ENCODE data around the gene NFATC2.
A peak's percentile ranks its signal among the peaks of the same experiment; 100 is the strongest.
"Not testable (repeated sequence)": the region's sequence is repeated elsewhere in the genome, so short reads cannot be mapped to it uniquely, and the experiment has no call there.

The NFATC2 gene

GRCh38 chr20:51470499-51470820, 72.1 kb downstream of the NFATC2 start:
- no peak for DNase-seq (ENCODE audit: low spot score)

- DNase-seq (ENCODE audit: low spot score), result no peak
These were observed 72.7 kb downstream of the NFATC2 start for GRCh38 chr20:51469578-51470498.

- DNase-seq (ENCODE audit: low spot score), result no peak
These were observed 73.5 kb downstream of the NFATC2 start for GRCh38 chr20:51469046-51469445.

- DNase-seq (ENCODE audit: low spot score), result no peak
These were observed 73.9 kb downstream of the NFATC2 start for GRCh38 chr20:51468636-51469035.

- no peak for DNase-seq (ENCODE audit: low spot score)
These were observed 74.4 kb downstream of the NFATC2 start for GRCh38 chr20:51467956-51468626.

- DNase-seq (ENCODE audit: low spot score), result no peak
These were observed 78.5 kb downstream of the NFATC2 start for GRCh38 chr20:51463998-51464397.

- no peak for DNase-seq (ENCODE audit: low spot score)
These were observed 79.0 kb downstream of the NFATC2 start for GRCh38 chr20:51463560-51463959.

GRCh38 chr20:51462566-51463276, 79.8 kb downstream of the NFATC2 start:
- peak; percentile 67 for DNase-seq (ENCODE audit: low spot score)

- DNase-seq (ENCODE audit: low spot score), result not testable (repeated sequence)
These were observed 80.7 kb downstream of the NFATC2 start for GRCh38 chr20:51461846-51462245.

GRCh38 chr20:51461306-51461705, 81.2 kb downstream of the NFATC2 start:
- no peak for DNase-seq (ENCODE audit: low spot score)

GRCh38 chr20:51460569-51461265, 81.8 kb downstream of the NFATC2 start:
- no peak for DNase-seq (ENCODE audit: low spot score)

- no peak for DNase-seq (ENCODE audit: low spot score)
These were observed 82.4 kb downstream of the NFATC2 start for GRCh38 chr20:51460163-51460562.

GRCh38 chr20:51458751-51459439, 83.6 kb downstream of the NFATC2 start:
- no peak for DNase-seq (ENCODE audit: low spot score)

- no peak for DNase-seq (ENCODE audit: low spot score)
These were observed 85.0 kb downstream of the NFATC2 start for GRCh38 chr20:51457533-51457932.

GRCh38 chr20:51456511-51457509, 85.7 kb downstream of the NFATC2 start:
- DNase-seq (ENCODE audit: low spot score), result peak; percentile 94

- DNase-seq (ENCODE audit: low spot score), result no peak
These were observed 88.2 kb downstream of the NFATC2 start for GRCh38 chr20:51454250-51454865.

- DNase-seq (ENCODE audit: low spot score), result no peak
These were observed 89.7 kb downstream of the NFATC2 start for GRCh38 chr20:51452734-51453365.

GRCh38 chr20:51452091-51452613, 90.4 kb downstream of the NFATC2 start:
- no peak for DNase-seq (ENCODE audit: low spot score)

GRCh38 chr20:51451484-51451883, 91.0 kb downstream of the NFATC2 start:
- DNase-seq (ENCODE audit: low spot score), result no peak

Data from AG08396 (cell line).